ENCODE measurements around the gene IFNA2.
A peak's percentile ranks its signal among the peaks of the same experiment; 100 is the strongest.

Gene IFNA2

GRCh38 chr9:21334701-21335632, 50.2 kb downstream of the IFNA2 start, which contains the start of gene KLHL9:
Gene KLHL9 (minus strand): TSS chr9:21335404. CDS start chr9:21334859, 545 bp downstream.
- peak within 1 kb of the TSS; percentile 76 for H3K27ac ChIP-seq (ENCODE audit: insufficient read depth, low read depth, low read length, poor library complexity, severe bottlenecking)
- H3K36me3 ChIP-seq (ENCODE audit: control insufficient read depth, insufficient read depth, low read length): peaks cover 5% of the 10 kb centered on the region
- peaks cover 20% of the 10 kb centered on the region for H3K4me1 ChIP-seq (ENCODE audit: control insufficient read depth, insufficient read depth, low read length)
- peak within 1 kb of the TSS; percentile 72 for H3K4me3 ChIP-seq (ENCODE audit: insufficient read depth, low read depth, low read length)
- 1% methylated on average over 55 of the region's 55 CpGs for WGBS, 2 experiments
- H3K9me3 ChIP-seq (ENCODE audit: control insufficient read depth, low read length): no peaks in the 10 kb centered on the region
- H3K27me3 ChIP-seq (ENCODE audit: control insufficient read depth, insufficient read depth, low read length, poor library complexity, severe bottlenecking): no peaks in the 10 kb centered on the region
